Mesenchymal stem cell (in vitro differentiated cells and primary cell): ENCODE results near the gene NOTCH3.

ENCODE experiments used
- DNase-seq: peaks from one replicate; pipeline ENCODE4 v3.0.0-alpha.2; 2013
- H2AFZ ChIP-seq: one replicate; pipeline ENCODE4 v1.6.1; 2013; ENCODE audit warnings: low read depth, mild to moderate bottlenecking, control low read depth, inconsistent platforms, low read length, moderate library complexity
- H2AK5ac ChIP-seq: 2 replicates; pipeline ENCODE4 v1.6.1; 2013; ENCODE audit warnings: low read length, moderate library complexity, mild to moderate bottlenecking, inconsistent platforms; ENCODE audit not compliant: severe bottlenecking
- H2BK120ac ChIP-seq: one replicate; pipeline ENCODE4 v1.6.1; 2013; ENCODE audit warnings: low read depth, mild to moderate bottlenecking, inconsistent platforms, low read length, moderate library complexity
- H2BK12ac ChIP-seq, 2 experiments: one replicate each; pipeline ENCODE4 v1.6.1; 2013; ENCODE audit warnings: inconsistent platforms in 2 of 2, low read length in 2 of 2, mild to moderate bottlenecking in 2 of 2, moderate library complexity in 2 of 2, control low read depth in 1 of 2
- H2BK15ac ChIP-seq: one replicate; pipeline ENCODE4 v1.6.1; 2013; ENCODE audit warnings: mild to moderate bottlenecking, low read depth, inconsistent platforms; ENCODE audit not compliant: poor library complexity, severe bottlenecking
- H2BK5ac ChIP-seq: 2 replicates; pipeline ENCODE4 v1.6.1; 2013; ENCODE audit warnings: low read depth, mild to moderate bottlenecking, low read length, control low read depth, inconsistent platforms; ENCODE audit not compliant: poor library complexity, severe bottlenecking
- H3K14ac ChIP-seq, 2 experiments: one replicate each; pipeline ENCODE4 v1.6.1; 2013; ENCODE audit warnings: inconsistent platforms in 2 of 2, low read length in 2 of 2, control low read depth in 1 of 2, mild to moderate bottlenecking in 1 of 2, moderate library complexity in 1 of 2
- H3K18ac ChIP-seq, 2 experiments: one replicate each; pipeline ENCODE4 v1.6.1; 2013; ENCODE audit warnings: inconsistent platforms in 2 of 2, low read length in 2 of 2, control low read depth in 1 of 2, low read depth in 1 of 2, mild to moderate bottlenecking in 1 of 2
- H3K23ac ChIP-seq, 2 experiments: one replicate each; pipeline ENCODE4 v1.6.1; 2013; ENCODE audit warnings: inconsistent platforms in 2 of 2, low read length in 2 of 2, mild to moderate bottlenecking in 2 of 2, moderate library complexity in 2 of 2, control low read depth in 1 of 2
- H3K27ac ChIP-seq: 2 replicates; pipeline ENCODE4 v1.5.1; 2013; ENCODE audit warnings: mild to moderate bottlenecking, moderate library complexity, low read length, control low read depth, inconsistent platforms; ENCODE audit not compliant: poor library complexity, severe bottlenecking
- H3K27me3 ChIP-seq, 2 experiments: 2 replicates each; pipeline versions ENCODE4 v1.6.1 to v1.7.0; 2013; ENCODE audit warnings: low read length in 2 of 2, mild to moderate bottlenecking in 2 of 2, moderate library complexity in 2 of 2, control low read depth in 1 of 2, inconsistent platforms in 1 of 2; ENCODE audit not compliant: control insufficient read depth in 1 of 2, insufficient read depth in 1 of 2
- H3K36me3 ChIP-seq, 2 experiments: 2 replicates each; pipeline versions ENCODE4 v1.6.1 to v1.7.0; 2013; ENCODE audit warnings: low read length in 2 of 2, control low read depth in 1 of 2, inconsistent platforms in 1 of 2, low read depth in 1 of 2, mild to moderate bottlenecking in 1 of 2; ENCODE audit not compliant: insufficient read depth in 2 of 2, control insufficient read depth in 1 of 2
- H3K4ac ChIP-seq, 2 experiments: one replicate each; pipeline ENCODE4 v1.6.1; 2013; ENCODE audit warnings: inconsistent platforms in 2 of 2, low read length in 2 of 2, mild to moderate bottlenecking in 2 of 2, moderate library complexity in 2 of 2, control low read depth in 1 of 2, low read depth in 1 of 2
- H3K4me1 ChIP-seq: 2 replicates; pipeline ENCODE4 v1.6.1; 2013; ENCODE audit warnings: low read depth, low read length, control low read depth; ENCODE audit not compliant: control insufficient read depth, insufficient read depth
- H3K4me2 ChIP-seq: 2 replicates; pipeline ENCODE4 v1.6.1; 2013; ENCODE audit warnings: low read length, mild to moderate bottlenecking, inconsistent platforms; ENCODE audit not compliant: poor library complexity, severe bottlenecking
- H3K4me3 ChIP-seq, 2 experiments: 2 replicates each; pipeline versions ENCODE4 v1.5.1 to v1.7.0; 2013; ENCODE audit warnings: low read length in 2 of 2, mild to moderate bottlenecking in 2 of 2, control low read depth in 1 of 2, low read depth in 1 of 2; ENCODE audit not compliant: insufficient read depth in 1 of 2
- H3K79me1 ChIP-seq: replicated peaks from 2 replicates; pipeline ENCODE4 v1.6.1; 2013; ENCODE audit warnings: mild to moderate bottlenecking, control low read depth, low read length, inconsistent platforms; ENCODE audit not compliant: poor library complexity, severe bottlenecking
- H3K9ac ChIP-seq: 2 replicates; pipeline ENCODE4 v1.7.0; 2013; ENCODE audit warnings: mild to moderate bottlenecking, low read length, moderate library complexity
- H3K9me3 ChIP-seq: 2 replicates; pipeline ENCODE4 v1.7.0; 2013; ENCODE audit warnings: mild to moderate bottlenecking, low read length; ENCODE audit not compliant: control insufficient read depth
- H4K8ac ChIP-seq: one replicate; pipeline ENCODE4 v1.6.1; 2013; ENCODE audit warnings: inconsistent platforms, mild to moderate bottlenecking, low read length, moderate library complexity
- H4K91ac ChIP-seq: one replicate; pipeline ENCODE4 v1.6.1; 2013; ENCODE audit warnings: mild to moderate bottlenecking, low read length, inconsistent platforms
- WGBS: methylation state at CpG from one replicate; pipeline ENCODE4 v1.1.7; 2013; ENCODE audit warnings: mixed read lengths; 5-methylcytosine and 5-hydroxymethylcytosine counted together

Gene NOTCH3

GRCh38 chr19:15120135-15121026 lies 80.4 kb downstream of the NOTCH3 start:
- H3K79me1 ChIP-seq = peaks cover 45% of the 10 kb centered on the region
- H2BK15ac ChIP-seq = no peak overlapping the region
- no peak overlapping the region for H3K23ac ChIP-seq
- H3K4me3 ChIP-seq = no peak overlapping the region
- H3K9ac ChIP-seq = no peak overlapping the region
- no peak overlapping the region for H3K14ac ChIP-seq
- H3K27me3 ChIP-seq = no peaks in the 10 kb centered on the region
- no peak overlapping the region for H2BK12ac ChIP-seq
- peaks cover 4% of the 10 kb centered on the region for H3K9me3 ChIP-seq
- WGBS = 97% methylated on average over 14 of the region's 14 CpGs
- peaks cover 74 to 76% of the 10 kb centered on the region in 2 experiments for H3K36me3 ChIP-seq
- no peak overlapping the region for H4K91ac ChIP-seq
- H2AK5ac ChIP-seq = no peak overlapping the region
- peaks cover 16% of the 10 kb centered on the region for H3K4me1 ChIP-seq
- H3K4ac ChIP-seq = no peak overlapping the region
- H4K8ac ChIP-seq = no peak overlapping the region
- no peak overlapping the region for H2BK5ac ChIP-seq
- no peak overlapping the region for H3K4me2 ChIP-seq
- H2AFZ ChIP-seq = no peak overlapping the region
- H2BK120ac ChIP-seq = no peak overlapping the region
- no peak overlapping the region for H3K27ac ChIP-seq
- no peak for DNase-seq
- no peak overlapping the region for H3K18ac ChIP-seq

- no peak overlapping the region for H3K18ac ChIP-seq
- H2BK120ac ChIP-seq = no peak overlapping the region
- no peak overlapping the region for H2BK5ac ChIP-seq
- H2BK15ac ChIP-seq = no peak overlapping the region
- no peak overlapping the region for H2BK12ac ChIP-seq
- H2AK5ac ChIP-seq = no peak overlapping the region
- H3K4ac ChIP-seq = no peak overlapping the region
- no peak overlapping the region for H2AFZ ChIP-seq
- no peak overlapping the region for H4K91ac ChIP-seq
- WGBS = 97% methylated on average over 20 of the region's 20 CpGs
- H3K4me1 ChIP-seq = peaks cover 10% of the 10 kb centered on the region
- H3K4me3 ChIP-seq = no peak overlapping the region
- no peak overlapping the region for H3K4me2 ChIP-seq
- peaks cover 4% of the 10 kb centered on the region for H3K9me3 ChIP-seq
- no peak overlapping the region for H3K23ac ChIP-seq
- peaks cover 45% of the 10 kb centered on the region for H3K79me1 ChIP-seq
- H3K9ac ChIP-seq = no peak overlapping the region
- H3K27me3 ChIP-seq = no peaks in the 10 kb centered on the region
- H3K36me3 ChIP-seq = peaks cover 85 to 87% of the 10 kb centered on the region in 2 experiments
- H4K8ac ChIP-seq = no peak overlapping the region
- H3K27ac ChIP-seq = no peak overlapping the region
- no peak overlapping the region for H3K14ac ChIP-seq
- DNase-seq = no peak
These were observed 81.9 kb downstream of the NOTCH3 start for GRCh38 chr19:15118789-15119494.

DNA sequence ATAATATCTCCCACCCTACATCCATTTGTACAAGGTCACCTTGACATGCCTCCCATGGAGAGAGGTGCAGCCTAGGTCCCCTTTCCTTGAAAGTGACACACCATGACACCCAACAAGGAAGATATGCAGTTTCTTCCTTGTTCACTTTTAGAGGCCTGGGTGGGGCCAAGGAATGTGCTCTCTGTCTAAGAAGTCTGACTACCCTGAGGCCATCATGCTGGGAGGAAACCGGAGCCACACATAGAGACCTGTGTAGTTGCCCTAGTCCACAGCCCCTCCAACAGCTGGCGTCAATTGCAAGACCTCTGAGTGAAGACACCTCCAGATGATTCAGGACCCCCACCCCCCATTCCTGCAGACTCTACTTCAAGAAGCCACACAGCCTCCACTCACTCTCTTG lies 82.5 kb downstream of the NOTCH3 start:
- H4K91ac ChIP-seq = no peak overlapping the region
- no peaks in the 10 kb centered on the region for H3K27me3 ChIP-seq
- DNase-seq = no peak
- H3K4me3 ChIP-seq = no peak overlapping the region
- H3K9ac ChIP-seq = no peak overlapping the region
- H2BK5ac ChIP-seq = no peak overlapping the region
- no peak overlapping the region for H2BK15ac ChIP-seq
- H2AK5ac ChIP-seq = no peak overlapping the region
- H4K8ac ChIP-seq = no peak overlapping the region
- no peak overlapping the region for H2BK120ac ChIP-seq
- no peak overlapping the region for H2AFZ ChIP-seq
- no peak overlapping the region for H3K18ac ChIP-seq
- peaks cover 4% of the 10 kb centered on the region for H3K9me3 ChIP-seq
- H3K27ac ChIP-seq = no peak overlapping the region
- H2BK12ac ChIP-seq = no peak overlapping the region
- H3K4ac ChIP-seq = no peak overlapping the region
- H3K14ac ChIP-seq = no peak overlapping the region
- no peak overlapping the region for H3K4me2 ChIP-seq
- peaks cover 40% of the 10 kb centered on the region for H3K79me1 ChIP-seq
- peaks cover 88 to 92% of the 10 kb centered on the region in 2 experiments for H3K36me3 ChIP-seq
- H3K23ac ChIP-seq = no peak overlapping the region
- 96% methylated on average over 2 of the region's 2 CpGs for WGBS
- peaks cover 4% of the 10 kb centered on the region for H3K4me1 ChIP-seq

DNA sequence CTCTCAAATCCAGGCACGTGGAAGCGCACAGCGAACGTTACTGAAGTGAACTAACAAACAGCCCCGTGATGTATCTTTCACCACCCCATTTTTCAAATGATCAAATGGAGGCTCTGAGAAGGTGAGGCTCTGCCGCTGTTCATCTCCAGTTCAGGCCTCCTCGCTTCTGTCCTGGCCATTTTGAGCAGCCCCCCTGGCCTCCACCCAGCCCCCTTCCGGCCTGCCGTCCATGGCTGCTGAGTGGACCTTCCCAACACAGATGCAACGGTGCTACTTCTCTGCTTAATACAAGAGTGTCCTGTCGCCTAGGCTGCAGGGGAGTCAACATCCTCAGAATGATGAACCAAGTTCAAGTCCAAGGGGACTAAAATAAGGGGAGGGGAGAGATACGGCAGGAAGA lies 83.9 kb downstream of the NOTCH3 start:
- Histone ChIP-seq H3K4me1 (peaks cover 4% of the 10 kb centered on the region), H2BK12ac (no peak overlapping the region), H2BK15ac (no peak overlapping the region), H3K4me2 (no peak overlapping the region), H3K18ac (peak overlapping the region in 1 of 2 experiments; percentile 18), H4K91ac (no peak overlapping the region), H3K9ac (no peak overlapping the region), H3K36me3 (peaks cover 90 to 92% of the 10 kb centered on the region in 2 experiments), H2AFZ (no peak overlapping the region), H3K14ac (no peak overlapping the region), H3K4me3 (no peak overlapping the region), H3K27ac (no peak overlapping the region), H3K4ac (no peak overlapping the region), H2BK120ac (no peak overlapping the region), H3K9me3 (peaks cover 4% of the 10 kb centered on the region), H2AK5ac (no peak overlapping the region), H3K27me3 (no peaks in the 10 kb centered on the region), H3K79me1 (peaks cover 34% of the 10 kb centered on the region), H2BK5ac (no peak overlapping the region), H4K8ac (no peak overlapping the region), H3K23ac (no peak overlapping the region)
- WGBS = 92% methylated on average over 12 of the region's 12 CpGs
- DNase-seq = no peak
